ENCODE results near the gene ARX. TPM values are rescaled to one million over a fixed set of nuclear protein-coding genes. Genes with fewer than 3 reads are reported as not detected.

The ARX gene
- total RNA-seq, 1 donor from 2014 or later: 0.52 TPM

- H3K9ac ChIP-seq (ENCODE audit: low read depth in 1 of 3, low read length in 3 of 3): peak overlapping the region in 2 of 3 donors; percentile 29 to 69
- H3K27ac ChIP-seq (ENCODE audit: low read depth, low read length): no peak overlapping the region
Measured at GRCh38 chrX:25017667-25018247, 2.0 kb upstream of the ARX start.

GRCh38 chrX:25016938-25017598, 1.3 kb upstream of the ARX start:
- Histone ChIP-seq H3K27ac (ENCODE audit: low read depth, low read length) (no peak overlapping the region), H3K4me3 (ENCODE audit: low read length in 3 of 3) (peak overlapping the region; percentile 44 to 64 (median 48)), H3K4me1 (ENCODE audit: control insufficient read depth in 3 of 3, insufficient read depth in 3 of 3, low read length in 3 of 3) (peaks cover 2 to 13% (median 12%) of the 10 kb centered on the region in 3 donors)

More at GRCh38 chrX:25017667-25018247, 2.0 kb upstream of the ARX start:
- Histone ChIP-seq H3K36me3 (ENCODE audit: control insufficient read depth in 3 of 3, insufficient read depth in 3 of 3, low read length in 3 of 3) (no peaks in the 10 kb centered on the region), H3K4me1 (ENCODE audit: control insufficient read depth in 3 of 3, insufficient read depth in 3 of 3, low read length in 3 of 3) (peaks cover 2 to 12% (median 11%) of the 10 kb centered on the region in 3 donors), H3K27me3 (ENCODE audit: control insufficient read depth in 3 of 3, insufficient read depth in 3 of 3, low read length in 3 of 3) (peaks cover 36 to 71% (median 45%) of the 10 kb centered on the region in 3 donors), H3K9me3 (ENCODE audit: control insufficient read depth in 3 of 3, low read length in 3 of 3) (no peaks in the 10 kb centered on the region), H3K4me3 (ENCODE audit: low read length in 3 of 3) (peak overlapping the region; percentile 44 to 64 (median 48))

GRCh38 chrX:25016361-25016671, 551 bp upstream of the ARX start:
- Histone ChIP-seq H3K27me3 (ENCODE audit: control insufficient read depth in 3 of 3, insufficient read depth in 3 of 3, low read length in 3 of 3) (peaks cover 29 to 58% (median 34%) of the 10 kb centered on the region in 3 donors), H3K4me1 (ENCODE audit: control insufficient read depth in 3 of 3, insufficient read depth in 3 of 3, low read length in 3 of 3) (peaks cover 2 to 13% (median 12%) of the 10 kb centered on the region in 3 donors), H3K9ac (ENCODE audit: low read depth in 1 of 3, low read length in 3 of 3) (no peak overlapping the region), H3K4me3 (ENCODE audit: low read length in 3 of 3) (no peak overlapping the region), H3K36me3 (ENCODE audit: control insufficient read depth in 3 of 3, insufficient read depth in 3 of 3, low read length in 3 of 3) (no peaks in the 10 kb centered on the region), H3K9me3 (ENCODE audit: control insufficient read depth in 3 of 3, low read length in 3 of 3) (no peaks in the 10 kb centered on the region), H3K27ac (ENCODE audit: low read depth, low read length) (no peak overlapping the region)

More at GRCh38 chrX:25016938-25017598, 1.3 kb upstream of the ARX start:
- peak overlapping the region in 2 of 3 donors; percentile 29 to 69 for H3K9ac ChIP-seq (ENCODE audit: low read depth in 1 of 3, low read length in 3 of 3)
- no peaks in the 10 kb centered on the region for H3K9me3 ChIP-seq (ENCODE audit: control insufficient read depth in 3 of 3, low read length in 3 of 3)
- H3K36me3 ChIP-seq (ENCODE audit: control insufficient read depth in 3 of 3, insufficient read depth in 3 of 3, low read length in 3 of 3): no peaks in the 10 kb centered on the region
- H3K27me3 ChIP-seq (ENCODE audit: control insufficient read depth in 3 of 3, insufficient read depth in 3 of 3, low read length in 3 of 3): peaks cover 32 to 64% (median 40%) of the 10 kb centered on the region in 3 donors

- Histone ChIP-seq H3K36me3 (ENCODE audit: control insufficient read depth in 3 of 3, insufficient read depth in 3 of 3, low read length in 3 of 3) (peaks cover 0 to 2% (median 0%) of the 10 kb centered on the region in 3 donors), H3K27me3 (ENCODE audit: control insufficient read depth in 3 of 3, insufficient read depth in 3 of 3, low read length in 3 of 3) (peaks cover 15 to 43% (median 23%) of the 10 kb centered on the region in 3 donors), H3K4me1 (ENCODE audit: control insufficient read depth in 3 of 3, insufficient read depth in 3 of 3, low read length in 3 of 3) (peaks cover 7 to 19% (median 14%) of the 10 kb centered on the region in 3 donors), H3K27ac (ENCODE audit: low read depth, low read length) (peak overlapping the region; percentile 42), H3K4me3 (ENCODE audit: low read length in 3 of 3) (peak overlapping the region; percentile 4 to 66 (median 52)), H3K9ac (ENCODE audit: low read depth in 1 of 3, low read length in 3 of 3) (peak overlapping the region in 2 of 3 donors; percentile 43 to 84), H3K9me3 (ENCODE audit: control insufficient read depth in 3 of 3, low read length in 3 of 3) (no peaks in the 10 kb centered on the region)
Measured at GRCh38 chrX:25014366-25014838, 1.4 kb downstream of the ARX start.

- Histone ChIP-seq H3K36me3 (ENCODE audit: control insufficient read depth in 3 of 3, insufficient read depth in 3 of 3, low read length in 3 of 3) (peaks cover 0 to 2% (median 0%) of the 10 kb centered on the region in 3 donors), H3K27ac (ENCODE audit: low read depth, low read length) (peak overlapping the region; percentile 42), H3K27me3 (ENCODE audit: control insufficient read depth in 3 of 3, insufficient read depth in 3 of 3, low read length in 3 of 3) (peaks cover 9 to 44% (median 24%) of the 10 kb centered on the region in 3 donors), H3K9ac (ENCODE audit: low read depth in 1 of 3, low read length in 3 of 3) (peak overlapping the region; percentile 43 to 84 (median 62)), H3K4me1 (ENCODE audit: control insufficient read depth in 3 of 3, insufficient read depth in 3 of 3, low read length in 3 of 3) (peaks cover 7 to 20% (median 15%) of the 10 kb centered on the region in 3 donors), H3K9me3 (ENCODE audit: control insufficient read depth in 3 of 3, low read length in 3 of 3) (no peaks in the 10 kb centered on the region), H3K4me3 (ENCODE audit: low read length in 3 of 3) (peak overlapping the region; percentile 4 to 66 (median 48))
Measured at GRCh38 chrX:25013632-25014365, 2.0 kb downstream of the ARX start.

- peak overlapping the region; percentile 57 to 85 (median 84) for H3K9ac ChIP-seq (ENCODE audit: low read depth in 1 of 3, low read length in 3 of 3)
- H3K27me3 ChIP-seq (ENCODE audit: control insufficient read depth in 3 of 3, insufficient read depth in 3 of 3, low read length in 3 of 3): peaks cover 8 to 40% (median 24%) of the 10 kb centered on the region in 3 donors
- peaks cover 7 to 20% (median 15%) of the 10 kb centered on the region in 3 donors for H3K4me1 ChIP-seq (ENCODE audit: control insufficient read depth in 3 of 3, insufficient read depth in 3 of 3, low read length in 3 of 3)
- H3K4me3 ChIP-seq (ENCODE audit: low read length in 3 of 3): peak overlapping the region; percentile 61 to 80 (median 72)
- H3K27ac ChIP-seq (ENCODE audit: low read depth, low read length): peak overlapping the region; percentile 91
- no peaks in the 10 kb centered on the region for H3K9me3 ChIP-seq (ENCODE audit: control insufficient read depth in 3 of 3, low read length in 3 of 3)
- peaks cover 0 to 2% (median 0%) of the 10 kb centered on the region in 3 donors for H3K36me3 ChIP-seq (ENCODE audit: control insufficient read depth in 3 of 3, insufficient read depth in 3 of 3, low read length in 3 of 3)
Measured at GRCh38 chrX:25012793-25013631, 2.8 kb downstream of the ARX start.

GRCh38 chrX:25012433-25012735, 3.4 kb downstream of the ARX start:
- Histone ChIP-seq H3K27ac (ENCODE audit: low read depth, low read length) (peak overlapping the region; percentile 91), H3K9ac (ENCODE audit: low read depth in 1 of 3, low read length in 3 of 3) (peak overlapping the region in 2 of 3 donors; percentile 84 to 85), H3K4me1 (ENCODE audit: control insufficient read depth in 3 of 3, insufficient read depth in 3 of 3, low read length in 3 of 3) (peaks cover 7 to 16% (median 12%) of the 10 kb centered on the region in 3 donors), H3K27me3 (ENCODE audit: control insufficient read depth in 3 of 3, insufficient read depth in 3 of 3, low read length in 3 of 3) (peaks cover 2 to 38% (median 24%) of the 10 kb centered on the region in 3 donors), H3K4me3 (ENCODE audit: low read length in 3 of 3) (peak overlapping the region in 2 of 3 donors; percentile 72 to 80), H3K9me3 (ENCODE audit: control insufficient read depth in 3 of 3, low read length in 3 of 3) (no peaks in the 10 kb centered on the region), H3K36me3 (ENCODE audit: control insufficient read depth in 3 of 3, insufficient read depth in 3 of 3, low read length in 3 of 3) (peaks cover 0 to 2% (median 0%) of the 10 kb centered on the region in 3 donors)

GRCh38 chrX:25011589-25012432, 4.0 kb downstream of the ARX start:
- peak overlapping the region; percentile 91 for H3K27ac ChIP-seq (ENCODE audit: low read depth, low read length)
- peak overlapping the region; percentile 54 to 80 (median 66) for H3K4me3 ChIP-seq (ENCODE audit: low read length in 3 of 3)

More at GRCh38 chrX:25011589-25012432, 4.0 kb downstream of the ARX start:
- Histone ChIP-seq H3K4me1 (ENCODE audit: control insufficient read depth in 3 of 3, insufficient read depth in 3 of 3, low read length in 3 of 3) (peaks cover 7 to 14% (median 12%) of the 10 kb centered on the region in 3 donors), H3K9ac (ENCODE audit: low read depth in 1 of 3, low read length in 3 of 3) (peak overlapping the region; percentile 80 to 85 (median 84)), H3K36me3 (ENCODE audit: control insufficient read depth in 3 of 3, insufficient read depth in 3 of 3, low read length in 3 of 3) (peaks cover 0 to 2% (median 0%) of the 10 kb centered on the region in 3 donors), H3K27me3 (ENCODE audit: control insufficient read depth in 3 of 3, insufficient read depth in 3 of 3, low read length in 3 of 3) (peaks cover 0 to 34% (median 22%) of the 10 kb centered on the region in 3 donors), H3K9me3 (ENCODE audit: control insufficient read depth in 3 of 3, low read length in 3 of 3) (no peaks in the 10 kb centered on the region)

Data from skeletal muscle tissue (tissue), 4 donors.